ENCODE results near the gene ITFG1.
"Not testable (repeated sequence)": the region's sequence is repeated elsewhere in the genome, so short reads cannot be mapped to it uniquely, and the experiment has no call there.

ITFG1 gene

GRCh38 chr16:47229053-47230050, 231.5 kb downstream of the ITFG1 start:
- no peak for DNase-seq

- no peak for DNase-seq
Observed at GRCh38 chr16:47228241-47228640, 232.6 kb downstream of the ITFG1 start.

GRCh38 chr16:47213761-47214440, 247.0 kb downstream of the ITFG1 start:
- DNase-seq: no peak

- DNase-seq: no peak
Observed at GRCh38 chr16:47211218-47211617, 249.6 kb downstream of the ITFG1 start.

- no peak for DNase-seq
Observed at GRCh38 chr16:47204736-47205504, 255.9 kb downstream of the ITFG1 start.

- not testable (repeated sequence) for DNase-seq
Observed at GRCh38 chr16:47203433-47203832, 257.4 kb downstream of the ITFG1 start.

GRCh38 chr16:47198180-47198575, 262.7 kb downstream of the ITFG1 start:
- DNase-seq: no peak

- no peak for DNase-seq
Observed at GRCh38 chr16:47197536-47198179, 263.2 kb downstream of the ITFG1 start.

- no peak for DNase-seq
Observed at GRCh38 chr16:47196457-47196856, 264.4 kb downstream of the ITFG1 start.

GRCh38 chr16:47182318-47182717, 278.5 kb downstream of the ITFG1 start:
- DNase-seq: no peak

GRCh38 chr16:47181066-47181465, 279.8 kb downstream of the ITFG1 start:
- not testable (repeated sequence) for DNase-seq

GRCh38 chr16:47180073-47180472, 280.8 kb downstream of the ITFG1 start:
- no peak for DNase-seq

GRCh38 chr16:47175152-47175551, 285.7 kb downstream of the ITFG1 start:
- no peak for DNase-seq

GRCh38 chr16:47162670-47163420, 298.0 kb downstream of the ITFG1 start:
- DNase-seq: no peak

- DNase-seq: no peak
Observed at GRCh38 chr16:47161464-47161863, 299.4 kb downstream of the ITFG1 start.

- no peak for DNase-seq
Observed at GRCh38 chr16:47160422-47160821, 300.4 kb downstream of the ITFG1 start.

GRCh38 chr16:47158992-47159391, 301.9 kb downstream of the ITFG1 start:
- no peak for DNase-seq

GRCh38 chr16:47156680-47157215, 304.1 kb downstream of the ITFG1 start:
- no peak for DNase-seq

GRCh38 chr16:47152501-47152900, 308.4 kb downstream of the ITFG1 start:
- DNase-seq: not testable (repeated sequence)

GRCh38 chr16:47150067-47150466, 310.8 kb downstream of the ITFG1 start:
- no peak for DNase-seq

GRCh38 chr16:47144559-47144877, 316.3 kb downstream of the ITFG1 start:
- DNase-seq: no peak

Data from activated CD4-positive, alpha-beta T cell treated with anti-CD3 and anti-CD28 coated beads for 48 hours (primary cell).